SH-SY5Y (cell line): Measurements from ENCODE around the gene TSC22D2.

Experiments used
- GATA2 ChIP-seq: IDR thresholded peaks from 2 replicates; pipeline ENCODE4 v1.6.1; 2011; ENCODE audit warnings: mild to moderate bottlenecking, low read depth, low read length
- GATA3 ChIP-seq: IDR thresholded peaks from 2 replicates; pipeline ENCODE4 v1.6.1; 2011; ENCODE audit warnings: low read depth, mild to moderate bottlenecking, low read length, moderate library complexity

DNA sequence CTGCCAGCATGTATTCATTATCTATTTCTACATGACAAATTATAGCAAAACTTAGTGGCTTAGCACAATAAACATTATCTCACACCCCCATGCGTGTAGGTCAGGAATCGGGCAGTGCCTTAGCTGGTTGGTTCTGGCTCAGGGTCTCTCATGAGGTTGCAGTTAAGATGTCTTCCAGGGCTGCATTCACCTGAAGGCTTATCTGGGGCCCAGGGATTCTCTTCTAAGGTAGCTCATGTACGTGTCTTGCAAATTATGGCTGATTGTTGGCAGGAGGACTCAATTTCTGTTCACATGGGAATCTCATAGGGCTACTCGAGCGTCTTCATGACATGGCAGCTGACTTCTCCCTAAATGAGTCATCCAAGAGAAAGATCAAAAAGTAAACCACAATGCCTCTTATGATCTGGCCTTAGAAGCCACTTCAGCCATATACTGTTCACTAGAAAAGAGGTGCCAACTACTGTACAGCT, 42.9 kb upstream of the TSC22D2 start:
- TF ChIP-seq GATA3 (no peak), GATA2 (no peak)
